Breast epithelium (tissue), 4 donors: ENCODE data around the gene BCORL1. TPM values are rescaled to one million over a fixed set of nuclear protein-coding genes. Genes with fewer than 3 reads are reported as not detected.

Experiments used
- DNase-seq, 2 donors: peaks; one replicate each; pipeline ENCODE4 v3.0.0-alpha.2; 2019; ENCODE audit warnings: low spot score in 2 of 2
- H3K27ac ChIP-seq, 2 donors: fragments of 200-600 bp; sonication (generic) in 1 of 2; one replicate each; pipeline ENCODE4 v1.5.1; 2016 to 2019; ENCODE audit warnings: mild to moderate bottlenecking in 1 of 2
- H3K27me3 ChIP-seq, 2 donors: fragments of 200-600 bp; sonication (generic) in 1 of 2; one replicate each; pipeline versions ENCODE4 v1.5.1 to v1.6.0; 2017 to 2019; ENCODE audit warnings: control low read depth in 1 of 2, mild to moderate bottlenecking in 1 of 2
- H3K36me3 ChIP-seq: fragments of 200-600 bp; one replicate; pipeline ENCODE4 v1.5.1; 2019
- H3K4me1 ChIP-seq, 2 donors: fragments of 200-600 bp; sonication (generic); one replicate each; pipeline ENCODE4 v1.5.1; 2016 to 2019; ENCODE audit warnings: control low read depth in 1 of 2
- H3K4me3 ChIP-seq, 3 donors: fragments of 200-600 bp; sonication (generic); 1 replicate in 2 of 3; 2 replicates in 1 of 3; pipeline ENCODE4 v1.5.1; 2016 to 2019; ENCODE audit warnings: mild to moderate bottlenecking in 3 of 3, moderate library complexity in 2 of 3
- H3K9me3 ChIP-seq, 2 donors: fragments of 200-600 bp; sonication (generic) in 1 of 2; one replicate each; pipeline ENCODE4 v1.5.1; 2016 to 2019; ENCODE audit warnings: control low read depth in 1 of 2
- CTCF ChIP-seq, 3 donors: fragments of 450-650 bp; IDR thresholded peaks; one replicate each; pipeline ENCODE4 v1.5.1; 2016 to 2017; ENCODE audit warnings: antibody characterized with exemption in 3 of 3, mild to moderate bottlenecking in 3 of 3, moderate library complexity in 3 of 3
- POLR2A ChIP-seq: fragments of 450-650 bp; IDR thresholded peaks from one replicate; pipeline ENCODE4 v1.6.1; 2016; ENCODE audit warnings: antibody characterized with exemption, mild to moderate bottlenecking, moderate library complexity
- POLR2AphosphoS5 ChIP-seq, 3 donors: sonication (generic); formaldehyde crosslinking; IDR thresholded peaks; one replicate each; pipeline ENCODE4 v1.6.1; 2017; ENCODE audit warnings: antibody characterized with exemption in 3 of 3
- intact Hi-C: fragments of 100-400 bp; cut with DNase I; formaldehyde crosslinking; loops from one replicate; pipeline ENCODE4 v1.15.1; 2023; ENCODE audit warnings: low total_unique reads
- total RNA-seq, 3 donors: library from RNA; depleted of rRNA; stranded (reverse); fragments of >200 nt; gene quantifications; one replicate each; pipeline ENCODE4 v1.1.0, GENCODE V29; 2016

BCORL1 gene
- total RNA-seq, 3 donors from 2014 or later: 4.5 to 5.0 (median 4.9) TPM

- DNase-seq: no peak
- Histone ChIP-seq H3K36me3 (no peaks in the 10 kb centered on the region), H3K4me3 (peak overlapping the region in 1 of 3 donors; percentile 30), H3K27ac (peak overlapping the region; percentile 50 to 82), H3K9me3 (no peaks in the 10 kb centered on the region), H3K27me3 (peaks cover 0 to 13% of the 10 kb centered on the region in 2 donors), H3K4me1 (no peaks in the 10 kb centered on the region)
- TF ChIP-seq POLR2A: no peak
- intact Hi-C loops: no loop called here
These were observed 100.0 kb downstream of the BCORL1 start for GRCh38 chrX:130082244-130083106.

- intact Hi-C loops: no loop called here
- DNase-seq: no peak
- Histone ChIP-seq H3K9me3 (no peaks in the 10 kb centered on the region), H3K27me3 (peaks cover 0 to 13% of the 10 kb centered on the region in 2 donors), H3K27ac (peak overlapping the region in 1 of 2 donors; percentile 82), H3K36me3 (no peaks in the 10 kb centered on the region), H3K4me1 (no peaks in the 10 kb centered on the region), H3K4me3 (no peak overlapping the region)
- TF ChIP-seq POLR2A (no peak), CTCF (IDR thresholded peaks at IDR 0.05) (no peak), POLR2AphosphoS5 (IDR thresholded peaks at IDR 0.05) (no peak)
These were observed 100.7 kb downstream of the BCORL1 start for GRCh38 chrX:130083107-130083490.

GRCh38 chrX:130083656-130084382, 101.4 kb downstream of the BCORL1 start:
- Histone ChIP-seq H3K4me3 (no peak overlapping the region), H3K36me3 (no peaks in the 10 kb centered on the region), H3K9me3 (no peaks in the 10 kb centered on the region), H3K27me3 (peaks cover 0 to 13% of the 10 kb centered on the region in 2 donors), H3K4me1 (no peaks in the 10 kb centered on the region), H3K27ac (no peak overlapping the region)
- TF ChIP-seq POLR2A: no peak
- intact Hi-C loops: no loop called here
- DNase-seq: no peak

- Histone ChIP-seq H3K4me1 (no peaks in the 10 kb centered on the region), H3K4me3 (no peak overlapping the region), H3K36me3 (no peaks in the 10 kb centered on the region), H3K9me3 (no peaks in the 10 kb centered on the region), H3K27ac (peak overlapping the region in 1 of 2 donors; percentile 72), H3K27me3 (peaks cover 0 to 13% of the 10 kb centered on the region in 2 donors)
- TF ChIP-seq CTCF (IDR thresholded peaks at IDR 0.05): no peak
- TF ChIP-seq POLR2A: no peak
- TF ChIP-seq POLR2AphosphoS5 (IDR thresholded peaks at IDR 0.05): no peak
- intact Hi-C loops: no loop called here
- DNase-seq: no peak
These were observed 102.3 kb downstream of the BCORL1 start for GRCh38 chrX:130084631-130085237.

GRCh38 chrX:130085551-130086446, 103.4 kb downstream of the BCORL1 start:
- no peaks in the 10 kb centered on the region for H3K4me1 ChIP-seq
- H3K4me3 ChIP-seq: no peak overlapping the region
- TF ChIP-seq POLR2A: no peak
- no peak for TF ChIP-seq CTCF (IDR thresholded peaks at IDR 0.05)
- TF ChIP-seq POLR2AphosphoS5 (IDR thresholded peaks at IDR 0.05): no peak
- no peaks in the 10 kb centered on the region for H3K36me3 ChIP-seq
- no peak for DNase-seq
- peaks cover 0 to 13% of the 10 kb centered on the region in 2 donors for H3K27me3 ChIP-seq
- peak overlapping the region in 1 of 2 donors; percentile 72 for H3K27ac ChIP-seq
- intact Hi-C loops: no loop called here
- H3K9me3 ChIP-seq: no peaks in the 10 kb centered on the region
